K562 (cell line): ENCODE results near the gene MED17. TPM values are rescaled to one million over a fixed set of nuclear protein-coding genes. Genes with fewer than 3 reads are reported as not detected.

Source experiments
- CBFA2T2 ChIP-seq: fragments of 450-650 bp; conservative IDR thresholded peaks from 2 replicates; pipeline ENCODE4 v1.6.1; 2017; ENCODE audit warnings: mild to moderate bottlenecking
- CHCHD3 ChIP-seq: fragments of 250-450 bp; sonication (Bioruptor Pico); IDR thresholded peaks from 2 replicates; pipeline ENCODE4 v2.1.2; 2022; ENCODE audit warnings: mild to moderate bottlenecking
- CXXC5 ChIP-seq: fragments of 250-450 bp; sonication (Bioruptor Pico); IDR thresholded peaks from 2 replicates; pipeline ENCODE4 v1.8.0; 2022; ENCODE audit warnings: inconsistent platforms, mild to moderate bottlenecking, moderate library complexity
- DPF2 ChIP-seq: fragments of 450-650 bp; IDR thresholded peaks from 2 replicates; pipeline ENCODE4 v1.6.1; 2016
- HDAC1 ChIP-seq, 2 experiments: fragments of 450-650 bp; IDR thresholded peaks; 2 replicates each; pipeline ENCODE4 v1.6.1; 2016 to 2017; ENCODE audit warnings: inconsistent platforms in 1 of 2, mild to moderate bottlenecking in 1 of 2, moderate library complexity in 1 of 2
- HDAC3 ChIP-seq: fragments of 450-650 bp; IDR thresholded peaks from 2 replicates; pipeline ENCODE4 v1.6.1; 2018; ENCODE audit warnings: borderline replicate concordance, mild to moderate bottlenecking, moderate library complexity; ENCODE audit not compliant: partially characterized antibody
- L3MBTL2 ChIP-seq: fragments of 450-650 bp; IDR thresholded peaks from 2 replicates; pipeline ENCODE4 v1.6.1; 2016; ENCODE audit warnings: mild to moderate bottlenecking, moderate library complexity
- MLLT1 ChIP-seq, 2 experiments: fragments of 450-650 bp; IDR thresholded peaks; 2 replicates each; pipeline ENCODE4 v1.6.1; 2016
- NFIC ChIP-seq: fragments of 450-650 bp; IDR thresholded peaks from 2 replicates; pipeline ENCODE4 v1.6.1; 2017; ENCODE audit warnings: mild to moderate bottlenecking, inconsistent platforms
- RB1 ChIP-seq: fragments of 450-650 bp; IDR thresholded peaks from 2 replicates; pipeline ENCODE4 v1.6.1; 2017; ENCODE audit warnings: low read depth, mild to moderate bottlenecking
- RBM39 ChIP-seq: fragments of 200-400 bp; formaldehyde crosslinking; optimal IDR thresholded peaks from 2 replicates; pipeline ENCODE3; 2018; ENCODE audit warnings: low read depth, low read length
- RHOXF2B ChIP-seq: fragments of 250-450 bp; sonication (Bioruptor Pico); conservative IDR thresholded peaks from 2 replicates; pipeline ENCODE4 v1.5.1; 2021
- RNF2 ChIP-seq: sonication (generic); IDR thresholded peaks from 2 replicates; pipeline ENCODE4 v1.6.1; 2016
- RREB1 ChIP-seq: fragments of 250-450 bp; sonication (Bioruptor Pico); IDR thresholded peaks from 2 replicates; pipeline ENCODE4 v1.4.0; 2020
- SIN3A ChIP-seq, 2 experiments: fragments of 150-350 bp in 1 of 2; IDR thresholded peaks; 2 replicates each; pipeline ENCODE4 v1.6.1; 2011 to 2016; ENCODE audit warnings: borderline replicate concordance in 2 of 2, low read depth in 2 of 2, low read length in 2 of 2, mild to moderate bottlenecking in 2 of 2, moderate library complexity in 2 of 2; ENCODE audit not compliant: control insufficient read depth in 1 of 2
- SOX6 ChIP-seq: fragments of 450-650 bp; IDR thresholded peaks from 2 replicates; pipeline ENCODE4 v1.6.1; 2014; ENCODE audit warnings: mild to moderate bottlenecking
- THRB ChIP-seq: fragments of 450-650 bp; formaldehyde crosslinking; conservative IDR thresholded peaks from 2 replicates; pipeline ENCODE4 v1.4.0; 2022; ENCODE audit warnings: mild to moderate bottlenecking, missing genetic modification characterization
- ZNF175 ChIP-seq: fragments of 200-800 bp; sonication (Bioruptor generic); IDR thresholded peaks from 2 replicates; pipeline ENCODE4 v1.6.1; 2016; ENCODE audit warnings: low read depth, mild to moderate bottlenecking, missing genetic modification characterization, missing compliant biosample characterization
- ZNF324 ChIP-seq: fragments of 250-450 bp; sonication (Bioruptor Pico); IDR thresholded peaks from 2 replicates; pipeline ENCODE4 v1.4.0; 2020; ENCODE audit warnings: mild to moderate bottlenecking
- ZNF655 ChIP-seq: fragments of 250-450 bp; sonication (Bioruptor Pico); IDR thresholded peaks from 2 replicates; pipeline ENCODE4 v1.5.0; 2021
- ZZZ3 ChIP-seq: fragments of 450-650 bp; IDR thresholded peaks from 2 replicates; pipeline ENCODE4 v1.6.1; 2016; ENCODE audit warnings: antibody characterized with exemption, mild to moderate bottlenecking, moderate library complexity
- polyA plus RNA-seq, 8 experiments: library from polyadenylated mRNA; depleted of rRNA in 4 of 8; stranded (reverse) in 5 of 8; unstranded in 3 of 8; fragments of >200 nt; fragmentation: Nextera tagmentation in 2 of 8; fragmentation: Illumina TruSeq in 1 of 8; extraction: Ambion mirVana in 2 of 8; extraction: Trizol in 1 of 8; gene quantifications; 2 replicates each; pipeline versions ENCODE4 v1.2.1 to v1.2.3, GENCODE V29; 2011 to 2014; ENCODE audit warnings: inconsistent platforms in 1 of 8, missing spikeins in 1 of 8
- total RNA-seq, 7 experiments: library from RNA; depleted of rRNA in 6 of 7; stranded (reverse); fragments of >200 nt in 6 of 7; fragmentation: Illumina TruSeq in 2 of 7; extraction: Trizol in 2 of 7; gene quantifications; 2 replicates each; pipeline versions ENCODE4 v1.2.1 to v1.2.3, GENCODE V29; 2011 to 2021; ENCODE audit warnings: low replicate concordance in 1 of 7

The MED17 gene
- total and polyA plus RNA-seq, 9 of the 15 experiments (the other 6 are each of a cell fraction or from before 2014, with no cell fraction given): 6.7 to 34.7 (median 26.8) TPM

- TF ChIP-seq RREB1: peak; percentile 93
- 0 out of 4 replicates have a peak, but pooled peaks of 1 of the 2 experiments have one; percentile 23 for TF ChIP-seq SIN3A (IDR thresholded peaks at IDR 0.05; ENCODE audit: borderline replicate concordance in 2 of 2, control insufficient read depth in 1 of 2, low read depth in 2 of 2, low read length in 2 of 2)
- TF ChIP-seq ZNF324 (CRISPR knock-in tag): 0 out of 2 replicates have a peak, but pooled peaks have one; percentile 33
- no peak for TF ChIP-seq CHCHD3 (CRISPR knock-in tag)
- peak in 1 of 2 experiments; percentile 64; a peak in 1 of 4 replicates for TF ChIP-seq HDAC1 (IDR thresholded peaks at IDR 0.05)
- TF ChIP-seq DPF2: no peak
- no peak for TF ChIP-seq RBM39
- 0 out of 2 replicates have a peak, but pooled peaks have one; percentile 79 for TF ChIP-seq THRB (CRISPR knock-in tag)
- peak; percentile 48 for TF ChIP-seq CXXC5 (CRISPR knock-in tag)
- TF ChIP-seq CBFA2T2: no peak
- TF ChIP-seq RNF2: 0 out of 2 replicates have a peak, but pooled peaks have one; percentile 7
- no peak for TF ChIP-seq HDAC3
- 0 out of 4 replicates have a peak, but pooled peaks of 1 of the 2 experiments have one; percentile 17 for TF ChIP-seq MLLT1 (IDR thresholded peaks at IDR 0.05)
- TF ChIP-seq SOX6: 0 out of 2 replicates have a peak, but pooled peaks have one; percentile 22
- TF ChIP-seq ZNF175 (CRISPR knock-in tag): 0 out of 2 replicates have a peak, but pooled peaks have one; percentile 16
- TF ChIP-seq L3MBTL2: peak; percentile 57
- 0 out of 2 replicates have a peak, but pooled peaks have one; percentile 47 for TF ChIP-seq ZZZ3
- no peak for TF ChIP-seq ZNF655
- peak; percentile 29; the same call in 1 of the 2 replicates for TF ChIP-seq RB1
- TF ChIP-seq RHOXF2B (CRISPR knock-in tag): no peak
- peak; percentile 14; the same call in 1 of the 2 replicates for TF ChIP-seq NFIC
Measured at GRCh38 chr11:93783765-93784144, 327 bp upstream of the MED17 start (continued).
